ENCODE results near the gene OSMR. TPM values are rescaled to one million over a fixed set of nuclear protein-coding genes. Genes with fewer than 3 reads are reported as not detected.

OSMR gene
- total and polyA plus RNA-seq, 2 donors (not counting 1 experiment from before 2014, with no cell fraction given), result not detected

DNA sequence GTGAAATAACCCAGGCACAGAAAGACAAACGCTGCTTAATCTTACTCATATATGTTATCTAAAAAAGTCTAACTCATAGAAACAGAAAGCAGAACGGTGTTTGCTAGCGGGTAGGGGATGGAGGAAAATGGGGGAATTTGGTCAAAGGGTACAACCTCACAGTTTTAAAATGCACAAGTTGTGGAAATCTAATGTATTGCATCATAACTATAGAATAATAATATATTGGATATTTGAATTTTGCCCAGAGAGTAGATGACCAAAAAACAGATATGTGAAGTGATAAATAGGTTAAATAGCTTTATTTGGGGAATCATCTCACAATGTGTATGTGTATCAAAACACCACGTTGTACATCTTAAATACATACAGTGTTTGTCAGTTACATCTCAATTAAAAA is 22.3 kb upstream of the OSMR start:
- Histone ChIP-seq H3K4me3 (ENCODE audit: control extremely low read depth in 1 of 5, extremely low read depth in 1 of 5, insufficient read depth in 1 of 5, low read depth in 2 of 5, low read length in 4 of 5) (no peak overlapping the region), H3K9ac (ENCODE audit: low read length) (no peak overlapping the region), H3K36me3 (replicated peaks in 1 of 2; ENCODE audit: control extremely low read depth in 1 of 2, control insufficient read depth in 1 of 2, extremely low read depth in 1 of 2, insufficient read depth in 2 of 2, low read length in 1 of 2) (no peaks in the 10 kb centered on the region), H3K27ac (ENCODE audit: low read length in 2 of 2) (no peak overlapping the region), H2AFZ (ENCODE audit: insufficient read depth, low read depth, low read length, poor library complexity, severe bottlenecking) (no peak overlapping the region), H3K27me3 (replicated peaks in 1 of 4; ENCODE audit: control extremely low read depth in 1 of 4, control insufficient read depth in 3 of 4, insufficient read depth in 4 of 4, low read length in 3 of 4) (no peaks in the 10 kb centered on the region), H3K4me1 (ENCODE audit: control insufficient read depth in 2 of 2, insufficient read depth in 2 of 2, low read length in 2 of 2) (no peaks in the 10 kb centered on the region), H3K9me3 (ENCODE audit: control extremely low read depth in 1 of 3, control insufficient read depth in 2 of 3, insufficient read depth in 1 of 3, low read length in 2 of 3) (peaks cover 0 to 11% (median 3%) of the 10 kb centered on the region in 3 donors), H4K20me1 (ENCODE audit: control insufficient read depth, insufficient read depth, low read length, poor library complexity, severe bottlenecking) (no peaks in the 10 kb centered on the region), H3K79me2 (ENCODE audit: control insufficient read depth, insufficient read depth, low read length) (no peaks in the 10 kb centered on the region), H3K4me2 (replicated peaks; ENCODE audit: low read depth, low read length, poor library complexity, severe bottlenecking) (no peak overlapping the region)
- peaks cover 8% of the 10 kb centered on the region for H3K27me3 Mint-ChIP-seq
- H3K27ac Mint-ChIP-seq, result no peak overlapping the region
- H3K4me1 Mint-ChIP-seq, result no peaks in the 10 kb centered on the region
- no peak for DNase-seq
- CTCF ChIA-PET, result no interaction called here
- TF ChIP-seq, protein P1, sequence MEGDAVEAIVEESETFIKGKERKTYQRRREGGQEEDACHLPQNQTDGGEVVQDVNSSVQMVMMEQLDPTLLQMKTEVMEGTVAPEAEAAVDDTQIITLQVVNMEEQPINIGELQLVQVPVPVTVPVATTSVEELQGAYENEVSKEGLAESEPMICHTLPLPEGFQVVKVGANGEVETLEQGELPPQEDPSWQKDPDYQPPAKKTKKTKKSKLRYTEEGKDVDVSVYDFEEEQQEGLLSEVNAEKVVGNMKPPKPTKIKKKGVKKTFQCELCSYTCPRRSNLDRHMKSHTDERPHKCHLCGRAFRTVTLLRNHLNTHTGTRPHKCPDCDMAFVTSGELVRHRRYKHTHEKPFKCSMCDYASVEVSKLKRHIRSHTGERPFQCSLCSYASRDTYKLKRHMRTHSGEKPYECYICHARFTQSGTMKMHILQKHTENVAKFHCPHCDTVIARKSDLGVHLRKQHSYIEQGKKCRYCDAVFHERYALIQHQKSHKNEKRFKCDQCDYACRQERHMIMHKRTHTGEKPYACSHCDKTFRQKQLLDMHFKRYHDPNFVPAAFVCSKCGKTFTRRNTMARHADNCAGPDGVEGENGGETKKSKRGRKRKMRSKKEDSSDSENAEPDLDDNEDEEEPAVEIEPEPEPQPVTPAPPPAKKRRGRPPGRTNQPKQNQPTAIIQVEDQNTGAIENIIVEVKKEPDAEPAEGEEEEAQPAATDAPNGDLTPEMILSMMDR (IDR thresholded peaks at IDR 0.05), result no peak
- TF ChIP-seq EZH2 (IDR thresholded peaks at IDR 0.05; ENCODE audit: borderline replicate concordance, insufficient read depth, low read depth, low read length, poor library complexity, severe bottlenecking), result no peak
- intact Hi-C loops (cut with micrococcal nuclease), result no loop called here
- no peak for ATAC-seq (ENCODE audit: low read depth)
- peaks cover 4% of the 10 kb centered on the region for H3K9me3 Mint-ChIP-seq (ENCODE audit: insufficient read depth)
- no peak overlapping the region for H3K4me3 Mint-ChIP-seq
- POLR2A ChIA-PET, result no interaction called here
- no CpG with 5 or more reads among the region's 4 CpGs for WGBS (ENCODE audit: insufficient coverage)

DNA sequence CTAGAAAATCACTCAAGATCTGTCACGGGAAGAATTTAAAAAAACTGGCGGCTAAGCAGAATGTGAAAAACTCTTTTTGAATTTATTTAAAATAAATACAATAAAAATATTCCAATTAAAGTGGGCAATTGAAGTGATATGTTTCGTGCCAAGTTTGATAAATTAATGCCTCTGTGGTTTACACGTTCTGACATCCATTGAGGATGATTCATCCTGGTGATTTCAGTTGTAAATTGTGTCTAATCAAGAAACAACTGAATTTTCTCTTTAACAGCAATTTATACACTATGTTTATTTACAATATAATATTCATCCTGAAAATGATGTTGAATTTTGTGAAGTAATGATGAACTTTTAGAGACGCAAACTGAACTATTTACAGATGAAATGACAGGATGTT is 21.0 kb upstream of the OSMR start:
- H3K27ac Mint-ChIP-seq, result no peak overlapping the region
- POLR2A ChIA-PET, result no interaction called here

More for the DNA sequence above, 21.0 kb upstream of the OSMR start:
- no peaks in the 10 kb centered on the region for H3K27me3 ChIP-seq (replicated peaks in 1 of 4; ENCODE audit: control extremely low read depth in 1 of 4, control insufficient read depth in 3 of 4, insufficient read depth in 4 of 4, low read length in 3 of 4)
- H3K27me3 Mint-ChIP-seq, result peaks cover 14% of the 10 kb centered on the region
- TF ChIP-seq, protein P1 (IDR thresholded peaks at IDR 0.05), result no peak
- no peak for TF ChIP-seq EZH2 (IDR thresholded peaks at IDR 0.05; ENCODE audit: borderline replicate concordance, insufficient read depth, low read depth, low read length, poor library complexity, severe bottlenecking)
- H3K9me3 ChIP-seq (ENCODE audit: control extremely low read depth in 1 of 3, control insufficient read depth in 2 of 3, insufficient read depth in 1 of 3, low read length in 2 of 3), result peaks cover 0 to 11% (median 3%) of the 10 kb centered on the region in 3 donors
- H3K4me3 Mint-ChIP-seq, result no peak overlapping the region
- no peaks in the 10 kb centered on the region for H3K4me1 Mint-ChIP-seq
- no peak for DNase-seq
- H3K4me1 ChIP-seq (ENCODE audit: control insufficient read depth in 2 of 2, insufficient read depth in 2 of 2, low read length in 2 of 2), result no peaks in the 10 kb centered on the region
- no peaks in the 10 kb centered on the region for H4K20me1 ChIP-seq (ENCODE audit: control insufficient read depth, insufficient read depth, low read length, poor library complexity, severe bottlenecking)
- H3K27ac ChIP-seq (ENCODE audit: low read length in 2 of 2), result no peak overlapping the region
- intact Hi-C loops (cut with micrococcal nuclease), result no loop called here
- CTCF ChIA-PET, result no interaction called here
- no peak overlapping the region for H3K4me3 ChIP-seq (ENCODE audit: control extremely low read depth in 1 of 5, extremely low read depth in 1 of 5, insufficient read depth in 1 of 5, low read depth in 2 of 5, low read length in 4 of 5)
- no peak for ATAC-seq (ENCODE audit: low read depth)
- no peaks in the 10 kb centered on the region for H3K36me3 ChIP-seq (replicated peaks in 1 of 2; ENCODE audit: control extremely low read depth in 1 of 2, control insufficient read depth in 1 of 2, extremely low read depth in 1 of 2, insufficient read depth in 2 of 2, low read length in 1 of 2)
- H3K9ac ChIP-seq (ENCODE audit: low read length), result no peak overlapping the region
- WGBS (ENCODE audit: insufficient coverage), result no CpG with 5 or more reads among the region's 5 CpGs
- peaks cover 3% of the 10 kb centered on the region for H3K9me3 Mint-ChIP-seq (ENCODE audit: insufficient read depth)
- no peak overlapping the region for H3K4me2 ChIP-seq (replicated peaks; ENCODE audit: low read depth, low read length, poor library complexity, severe bottlenecking)
- no peaks in the 10 kb centered on the region for H3K79me2 ChIP-seq (ENCODE audit: control insufficient read depth, insufficient read depth, low read length)
- H2AFZ ChIP-seq (ENCODE audit: insufficient read depth, low read depth, low read length, poor library complexity, severe bottlenecking), result no peak overlapping the region
